GOT3 (cell line): ENCODE measurements around the gene NUTM1.
"Not testable (repeated sequence)": the region's sequence is repeated elsewhere in the genome, so short reads cannot be mapped to it uniquely, and the experiment has no call there.

ENCODE experiments used
- DNase-seq: peaks from one replicate; lab custom pipeline; 2025; ENCODE audit warnings: mixed read lengths; lab: John Stamatoyannopoulos, UW

Gene NUTM1

GRCh38 chr15:34365091-34365825 is 22.1 kb downstream of the NUTM1 start:
- no peak for DNase-seq

DNA sequence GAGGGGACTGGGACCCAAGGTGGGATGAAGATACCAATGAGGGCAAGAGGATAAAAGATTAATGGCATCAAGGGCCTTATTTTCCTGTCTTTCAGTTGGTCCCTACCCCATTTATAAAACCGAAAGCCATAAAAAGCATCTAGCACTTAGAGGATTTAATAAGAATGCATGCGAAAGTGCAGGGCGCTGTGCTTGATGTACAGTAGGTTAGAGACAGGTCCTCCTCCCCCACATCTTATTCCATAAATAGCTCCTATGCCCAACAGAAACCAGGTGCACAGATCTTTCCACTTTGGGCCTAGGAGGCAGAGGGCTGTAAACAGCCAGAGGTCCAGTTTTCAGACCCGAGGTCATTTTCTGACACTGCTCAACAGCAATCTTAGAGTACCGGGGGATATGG is 22.7 kb downstream of the NUTM1 start:
- DNase-seq: no peak

- DNase-seq: no peak
Observed at GRCh38 chr15:34366271-34367065, 23.4 kb downstream of the NUTM1 start.

GRCh38 chr15:34367101-34368081 is 24.3 kb downstream of the NUTM1 start, which contains the start of gene LPCAT4:
LPCAT4 (minus strand) TSS chr15:34367196; CDS start chr15:34367100, 96 bp downstream.
- peak; percentile 61 for DNase-seq

DNA sequence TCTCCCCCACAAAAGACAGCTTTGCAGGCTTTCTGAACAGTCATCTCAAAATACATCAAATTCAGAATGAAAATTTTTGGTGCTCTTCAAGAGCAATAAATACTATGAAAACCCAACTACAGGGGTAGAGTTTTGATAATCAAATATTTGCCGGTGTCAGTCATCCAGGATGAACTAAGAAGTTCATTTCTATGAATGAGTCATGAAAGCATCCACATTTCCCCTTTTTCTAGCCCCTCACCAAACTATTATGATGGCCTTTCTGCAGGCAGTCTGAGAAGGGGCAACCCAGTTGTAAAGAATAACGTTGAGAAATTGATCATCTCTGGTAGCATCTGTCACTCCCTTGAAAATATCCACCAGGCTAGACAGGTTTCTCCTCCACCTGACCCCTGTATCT is 27.0 kb downstream of the NUTM1 start:
- no peak for DNase-seq

GRCh38 chr15:34370643-34371042 is 27.5 kb downstream of the NUTM1 start:
- no peak for DNase-seq

DNA sequence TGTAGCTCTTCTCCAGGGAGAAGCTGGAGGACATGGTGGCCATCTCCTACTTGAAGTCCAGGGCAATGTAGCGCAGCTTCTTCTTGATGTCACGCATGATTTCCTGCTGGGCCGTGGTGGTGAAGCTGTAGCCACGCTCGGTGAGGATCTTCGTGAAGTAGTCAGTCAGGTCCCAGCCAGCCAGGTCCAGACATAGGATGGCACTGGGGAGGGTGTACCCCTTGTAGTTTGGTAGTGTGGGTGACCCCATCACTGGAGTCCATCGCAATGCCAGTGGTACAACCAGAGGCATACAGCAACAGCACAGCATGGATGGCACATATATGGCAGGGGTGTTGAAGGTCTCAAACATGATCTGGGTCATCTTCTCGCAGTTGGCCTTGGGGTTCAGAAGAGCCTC is 30.8 kb downstream of the NUTM1 start:
- no peak for DNase-seq

DNA sequence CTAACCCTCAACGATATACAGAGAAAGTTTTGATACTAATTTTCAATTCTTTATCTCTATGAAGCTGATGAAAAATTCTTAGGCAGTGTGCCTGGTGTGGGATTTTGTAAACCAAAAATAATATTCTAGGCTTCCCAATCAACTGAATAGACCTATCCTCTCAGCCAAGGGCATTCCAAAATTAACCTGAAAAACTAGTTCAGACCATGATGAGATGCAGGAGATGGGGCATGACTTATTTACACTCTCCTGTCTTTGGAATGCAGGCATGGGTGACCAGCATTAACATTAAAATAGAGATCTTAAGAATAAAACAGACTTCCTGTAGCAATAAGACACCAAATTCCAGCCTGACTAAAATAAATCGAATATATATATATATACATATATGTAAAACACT is 31.7 kb downstream of the NUTM1 start:
- DNase-seq: no peak

DNA sequence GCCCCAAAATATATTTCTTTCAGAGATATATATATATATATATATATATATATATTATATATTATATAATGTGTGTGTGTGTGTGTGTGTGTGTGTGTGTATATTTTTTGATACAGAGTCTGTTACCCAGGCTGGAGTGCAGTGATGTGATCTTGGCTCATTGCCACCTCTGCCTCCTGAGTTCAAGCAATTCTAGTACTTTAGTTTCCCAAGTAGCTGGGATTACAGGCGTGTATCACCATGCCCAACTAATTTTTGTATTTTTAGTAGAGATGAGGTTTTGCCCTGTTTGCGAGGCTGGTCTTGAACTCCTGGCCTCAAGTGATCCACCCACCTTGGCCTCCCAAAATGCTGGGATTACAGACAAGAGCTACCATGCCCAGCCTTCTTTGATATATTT is 32.4 kb downstream of the NUTM1 start:
- not testable (repeated sequence) for DNase-seq

DNA sequence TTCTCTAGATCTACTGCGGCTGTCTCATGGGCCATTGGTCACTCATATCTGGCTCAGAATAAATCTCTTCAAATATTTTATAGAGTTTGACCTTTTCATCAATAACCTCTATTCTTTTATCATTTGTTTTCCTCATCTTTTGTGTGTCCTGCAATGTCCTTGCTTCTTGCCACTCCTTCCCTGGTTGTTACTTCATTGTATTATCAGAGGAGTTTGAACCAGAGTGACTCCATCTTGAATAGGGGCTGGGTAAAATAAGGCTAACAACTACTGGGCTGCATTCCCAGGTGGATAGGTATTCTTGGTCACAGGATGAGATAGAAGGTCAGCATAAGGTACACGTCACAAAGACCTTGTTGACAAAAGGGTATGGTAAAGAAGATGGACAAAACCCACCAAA is 33.7 kb downstream of the NUTM1 start:
- no peak for DNase-seq

DNA sequence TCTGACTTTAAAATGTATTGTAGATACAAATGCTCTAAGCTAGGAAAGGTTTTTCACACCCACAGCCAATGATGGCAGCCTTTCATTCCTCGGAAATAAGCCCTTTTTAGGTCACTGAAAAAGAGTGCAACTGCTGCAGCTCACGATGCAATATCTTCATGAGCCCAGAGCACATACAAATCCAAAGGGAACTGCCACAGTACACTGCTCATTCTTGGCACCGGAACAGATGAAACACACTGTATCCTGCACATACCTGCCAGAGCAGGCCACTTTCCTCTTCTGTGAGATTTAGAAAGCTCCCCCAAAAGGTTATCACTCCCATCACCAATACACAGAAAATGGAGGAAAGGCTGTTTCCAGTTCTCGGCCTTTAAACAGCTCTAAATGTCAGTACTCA is 37.4 kb downstream of the NUTM1 start:
- DNase-seq: not testable (repeated sequence)

- DNase-seq: not testable (repeated sequence)
Observed at GRCh38 chr15:34381829-34382521, 38.9 kb downstream of the NUTM1 start.

- DNase-seq: not testable (repeated sequence)
Observed at GRCh38 chr15:34389594-34390086, 46.5 kb downstream of the NUTM1 start.

DNA sequence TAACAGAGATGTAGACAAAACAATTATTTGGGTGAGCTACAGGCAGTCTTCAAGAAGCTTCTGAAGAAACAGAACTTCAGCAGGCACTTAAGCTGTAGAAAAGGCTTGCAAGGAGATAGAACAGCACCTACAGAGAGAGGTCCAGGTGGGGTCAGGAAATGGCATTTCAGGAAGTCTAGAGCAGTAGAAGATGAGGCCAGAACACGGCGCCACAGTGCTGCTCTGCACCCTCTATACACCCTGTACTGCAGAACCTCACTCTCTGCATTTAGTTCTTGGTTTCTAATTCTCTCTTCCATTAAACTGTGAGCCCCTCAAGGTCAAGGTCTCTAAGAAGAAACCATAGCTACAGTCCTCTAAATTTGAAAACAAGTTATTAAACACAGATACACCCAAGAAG is 49.9 kb downstream of the NUTM1 start:
- not testable (repeated sequence) for DNase-seq

DNA sequence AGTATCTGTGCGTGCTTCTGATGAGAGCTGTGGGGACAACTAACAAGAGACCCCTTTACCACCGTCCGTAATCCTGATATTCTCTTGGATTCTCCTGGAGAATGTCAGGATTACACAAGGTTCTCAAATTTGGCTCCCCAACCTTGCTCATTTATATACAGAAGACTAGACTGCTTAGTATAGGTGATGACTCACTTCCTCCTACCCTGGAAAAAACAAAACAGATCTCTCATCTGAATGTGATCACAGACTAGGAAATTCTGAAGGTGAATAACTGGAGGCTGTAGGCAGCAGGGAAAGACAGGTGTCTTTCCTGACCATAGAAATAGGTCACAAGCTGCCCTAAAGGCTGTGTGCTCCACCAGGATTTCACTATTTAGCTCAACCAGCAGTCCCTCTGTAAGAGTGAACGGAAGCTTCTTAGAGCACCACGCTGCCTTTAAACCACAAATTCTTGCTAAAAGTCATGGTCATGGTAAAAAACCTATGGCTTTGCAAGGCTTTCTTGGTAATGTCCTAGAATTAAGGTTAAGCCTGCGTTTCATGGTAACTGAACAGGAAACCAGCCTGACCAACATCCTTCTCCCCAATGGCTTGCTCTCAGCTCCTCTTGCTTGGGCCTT is 54.6 kb downstream of the NUTM1 start:
- DNase-seq: not testable (repeated sequence)

DNA sequence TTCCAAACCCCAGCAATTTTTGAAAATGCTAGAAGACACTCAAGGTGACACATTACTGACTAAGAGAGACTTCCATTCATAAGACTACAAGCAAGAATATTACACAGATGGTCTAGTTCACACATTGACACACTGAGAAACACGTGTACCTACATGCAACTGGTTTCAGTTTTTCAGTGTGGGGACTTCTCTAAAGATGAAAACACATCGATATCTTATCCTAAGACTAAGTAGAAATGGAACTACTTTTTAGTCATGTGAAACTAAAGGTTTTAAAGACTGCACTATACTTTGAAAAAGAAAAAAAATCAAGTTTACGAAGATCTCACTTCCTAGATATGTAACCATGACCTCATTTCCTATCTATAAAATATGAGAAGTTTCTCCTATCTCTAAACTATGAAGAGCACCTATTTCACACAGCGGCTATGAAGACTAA is 60.1 kb downstream of the NUTM1 start:
- DNase-seq: not testable (repeated sequence)

- DNase-seq: not testable (repeated sequence)
Observed at GRCh38 chr15:34403899-34404298, 60.8 kb downstream of the NUTM1 start.
